ENCODE measurements around the gene CDIP1.

Gene CDIP1

DNA sequence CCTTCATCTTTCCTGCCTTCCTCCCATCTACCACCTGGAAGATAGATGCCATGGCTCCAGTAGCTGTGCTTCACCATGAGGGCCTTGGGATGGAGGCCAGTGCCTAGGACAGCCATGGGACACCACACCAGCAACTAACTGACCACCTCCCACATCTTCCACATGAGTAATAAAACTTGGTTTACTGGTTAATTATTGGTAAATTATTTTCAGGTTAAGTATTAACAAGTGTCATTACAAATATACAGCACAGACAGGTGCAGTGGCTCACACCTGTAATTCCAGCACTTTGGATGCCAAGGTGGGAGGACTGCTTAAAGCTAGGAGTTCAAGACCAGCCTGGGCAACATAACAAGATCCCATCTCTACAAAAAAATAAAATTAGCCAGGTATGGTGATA, 14.0 kb downstream of the CDIP1 start:
- Histone ChIP-seq H3K4me3 (ENCODE audit: low read length) (no peak overlapping the region), H3K27me3 (ENCODE audit: insufficient read depth, low read length) (no peaks in the 10 kb centered on the region), H3K4me1 (ENCODE audit: insufficient read depth, low read length) (peaks cover 24% of the 10 kb centered on the region), H3K36me3 (ENCODE audit: insufficient read depth, low read depth, low read length) (no peaks in the 10 kb centered on the region), H3K9ac (ENCODE audit: low read depth, low read length) (no peak overlapping the region), H3K27ac (ENCODE audit: low read length) (no peak overlapping the region), H3K9me3 (ENCODE audit: insufficient read depth, low read depth, low read length) (no peaks in the 10 kb centered on the region)

GRCh38 chr16:4523686-4524085, 14.9 kb downstream of the CDIP1 start:
- no peak overlapping the region for H3K27ac ChIP-seq (ENCODE audit: low read length)
- H3K9ac ChIP-seq (ENCODE audit: low read depth, low read length): no peak overlapping the region

GRCh38 chr16:4522051-4522581, 16.5 kb downstream of the CDIP1 start:
- Histone ChIP-seq H3K9ac (ENCODE audit: low read depth, low read length) (0 out of 2 replicates have a peak overlapping the region, but pooled peaks have one; percentile 38), H3K4me1 (ENCODE audit: insufficient read depth, low read length) (peaks cover 16% of the 10 kb centered on the region; the same call in 1 of the 2 replicates), H3K9me3 (ENCODE audit: insufficient read depth, low read depth, low read length) (no peaks in the 10 kb centered on the region), H3K27ac (ENCODE audit: low read length) (peak overlapping the region; percentile 22), H3K27me3 (ENCODE audit: insufficient read depth, low read length) (no peaks in the 10 kb centered on the region), H3K4me3 (ENCODE audit: low read length) (no peak overlapping the region), H3K36me3 (ENCODE audit: insufficient read depth, low read depth, low read length) (no peaks in the 10 kb centered on the region)

More at GRCh38 chr16:4523686-4524085, 14.9 kb downstream of the CDIP1 start:
- Histone ChIP-seq H3K27me3 (ENCODE audit: insufficient read depth, low read length) (no peaks in the 10 kb centered on the region), H3K4me1 (ENCODE audit: insufficient read depth, low read length) (peaks cover 16% of the 10 kb centered on the region; the same call in 1 of the 2 replicates), H3K4me3 (ENCODE audit: low read length) (no peak overlapping the region), H3K9me3 (ENCODE audit: insufficient read depth, low read depth, low read length) (no peaks in the 10 kb centered on the region), H3K36me3 (ENCODE audit: insufficient read depth, low read depth, low read length) (no peaks in the 10 kb centered on the region)

- no peak overlapping the region for H3K4me3 ChIP-seq (ENCODE audit: low read length)
- H3K27me3 ChIP-seq (ENCODE audit: insufficient read depth, low read length): no peaks in the 10 kb centered on the region
- H3K36me3 ChIP-seq (ENCODE audit: insufficient read depth, low read depth, low read length): no peaks in the 10 kb centered on the region
- H3K4me1 ChIP-seq (ENCODE audit: insufficient read depth, low read length): peaks cover 16% of the 10 kb centered on the region; the same call in 1 of the 2 replicates
- H3K9me3 ChIP-seq (ENCODE audit: insufficient read depth, low read depth, low read length): no peaks in the 10 kb centered on the region
- no peak overlapping the region; the same call in 1 of the 2 replicates for H3K9ac ChIP-seq (ENCODE audit: low read depth, low read length)
- no peak overlapping the region for H3K27ac ChIP-seq (ENCODE audit: low read length)
These were observed 17.7 kb downstream of the CDIP1 start for GRCh38 chr16:4520913-4521312.

GRCh38 chr16:4519274-4520058, 19.1 kb downstream of the CDIP1 start:
- Histone ChIP-seq H3K4me1 (ENCODE audit: insufficient read depth, low read length) (peaks cover 16% of the 10 kb centered on the region; the same call in 1 of the 2 replicates), H3K4me3 (ENCODE audit: low read length) (no peak overlapping the region), H3K27ac (ENCODE audit: low read length) (no peak overlapping the region), H3K27me3 (ENCODE audit: insufficient read depth, low read length) (no peaks in the 10 kb centered on the region), H3K9ac (ENCODE audit: low read depth, low read length) (no peak overlapping the region), H3K36me3 (ENCODE audit: insufficient read depth, low read depth, low read length) (no peaks in the 10 kb centered on the region), H3K9me3 (ENCODE audit: insufficient read depth, low read depth, low read length) (no peaks in the 10 kb centered on the region)

DNA sequence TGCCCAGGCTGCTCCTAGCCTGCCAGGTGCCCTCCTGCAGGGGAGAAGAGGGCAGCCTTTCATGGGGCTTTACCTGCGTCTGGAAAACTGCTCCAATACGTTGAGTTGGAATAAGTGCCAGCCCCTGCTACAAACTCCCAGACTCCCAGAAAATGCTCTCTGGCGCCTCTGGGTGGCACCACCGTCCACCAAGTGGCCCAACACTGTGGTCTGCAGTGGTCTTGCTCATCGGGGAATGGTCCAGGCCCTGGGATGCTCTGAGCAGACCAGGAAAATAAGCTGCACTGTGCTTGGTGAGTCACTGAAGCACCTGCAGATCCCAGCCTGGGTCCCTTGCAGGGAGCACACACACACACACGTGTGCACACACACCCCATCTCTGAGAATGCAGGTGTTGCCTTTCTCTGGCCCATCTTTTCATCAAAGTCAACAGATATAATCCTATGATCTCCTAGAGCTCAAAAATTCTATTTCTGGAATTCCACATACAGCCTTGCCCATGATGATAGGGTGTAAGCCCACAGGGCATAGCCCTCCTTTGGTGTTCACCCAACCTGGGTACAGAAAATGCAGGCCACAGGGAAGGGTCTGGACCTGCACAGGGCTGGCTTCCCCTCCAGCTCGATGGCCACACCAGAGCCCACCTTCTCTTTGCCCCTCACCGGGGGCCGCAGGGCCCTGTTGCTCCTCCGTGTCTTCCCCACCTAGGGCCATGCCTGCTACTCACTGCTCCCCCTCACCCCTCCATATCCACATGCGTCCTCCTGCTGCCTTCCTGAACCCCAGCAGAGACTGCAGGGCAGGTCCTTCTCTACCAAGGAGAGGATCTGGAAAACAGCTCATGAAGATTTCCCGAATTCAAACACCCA, 20.5 kb downstream of the CDIP1 start:
- Histone ChIP-seq H3K9ac (ENCODE audit: low read depth, low read length) (no peak overlapping the region), H3K27me3 (ENCODE audit: insufficient read depth, low read length) (no peaks in the 10 kb centered on the region), H3K27ac (ENCODE audit: low read length) (no peak overlapping the region)

DNA sequence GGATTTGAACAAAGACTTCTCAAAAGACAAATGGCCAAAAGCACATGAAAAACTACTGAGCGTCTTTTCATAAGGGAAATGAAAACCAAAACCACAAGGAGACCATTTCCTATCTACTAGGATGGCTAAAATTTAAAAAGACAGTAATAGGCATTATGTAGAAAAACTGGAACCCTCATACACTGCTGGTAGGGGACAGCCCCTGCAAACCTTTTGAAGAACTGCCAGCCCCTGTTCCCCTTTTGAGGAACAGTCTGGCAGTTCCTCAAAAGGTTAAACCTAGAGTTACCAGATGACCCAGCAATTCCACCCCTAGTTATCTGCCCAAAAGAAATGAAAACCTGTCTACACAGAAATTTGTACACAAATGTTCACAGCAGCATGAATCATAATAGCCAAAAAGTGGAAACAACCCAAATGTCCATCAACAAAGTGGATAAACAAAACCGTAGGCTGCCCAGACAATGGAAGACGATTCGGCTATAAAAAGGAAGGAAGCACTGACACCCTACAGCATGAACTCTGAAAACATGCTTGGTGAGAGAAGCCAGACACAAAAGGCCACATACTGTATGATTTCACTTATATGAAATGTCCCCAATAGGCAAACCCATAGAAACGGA, 22.9 kb downstream of the CDIP1 start:
- Histone ChIP-seq H3K27ac (ENCODE audit: low read length) (no peak overlapping the region), H3K4me1 (ENCODE audit: insufficient read depth, low read length) (no peaks in the 10 kb centered on the region), H3K9ac (ENCODE audit: low read depth, low read length) (no peak overlapping the region)

More for the DNA sequence above, 20.5 kb downstream of the CDIP1 start:
- no peaks in the 10 kb centered on the region for H3K9me3 ChIP-seq (ENCODE audit: insufficient read depth, low read depth, low read length)
- H3K4me1 ChIP-seq (ENCODE audit: insufficient read depth, low read length): peaks cover 11% of the 10 kb centered on the region; the same call in 1 of the 2 replicates
- H3K4me3 ChIP-seq (ENCODE audit: low read length): no peak overlapping the region
- H3K36me3 ChIP-seq (ENCODE audit: insufficient read depth, low read depth, low read length): peaks cover 11% of the 10 kb centered on the region; the same call in 1 of the 2 replicates

GRCh38 chr16:4514606-4515005, 24.0 kb downstream of the CDIP1 start:
- Histone ChIP-seq H3K9ac (ENCODE audit: low read depth, low read length) (no peak overlapping the region), H3K36me3 (ENCODE audit: insufficient read depth, low read depth, low read length) (peaks cover 38% of the 10 kb centered on the region)

More for the DNA sequence above, 22.9 kb downstream of the CDIP1 start:
- no peaks in the 10 kb centered on the region for H3K9me3 ChIP-seq (ENCODE audit: insufficient read depth, low read depth, low read length)
- peaks cover 28% of the 10 kb centered on the region for H3K36me3 ChIP-seq (ENCODE audit: insufficient read depth, low read depth, low read length)
- H3K4me3 ChIP-seq (ENCODE audit: low read length): no peak overlapping the region
- no peaks in the 10 kb centered on the region for H3K27me3 ChIP-seq (ENCODE audit: insufficient read depth, low read length)

GRCh38 chr16:4513881-4514280, 24.7 kb downstream of the CDIP1 start:
- H3K4me3 ChIP-seq (ENCODE audit: low read length): no peak overlapping the region
- H3K27ac ChIP-seq (ENCODE audit: low read length): no peak overlapping the region
- no peak overlapping the region for H3K9ac ChIP-seq (ENCODE audit: low read depth, low read length)
- H3K9me3 ChIP-seq (ENCODE audit: insufficient read depth, low read depth, low read length): no peaks in the 10 kb centered on the region
- peaks cover 45% of the 10 kb centered on the region for H3K36me3 ChIP-seq (ENCODE audit: insufficient read depth, low read depth, low read length)
- H3K4me1 ChIP-seq (ENCODE audit: insufficient read depth, low read length): no peaks in the 10 kb centered on the region
- H3K27me3 ChIP-seq (ENCODE audit: insufficient read depth, low read length): no peaks in the 10 kb centered on the region

More at GRCh38 chr16:4514606-4515005, 24.0 kb downstream of the CDIP1 start:
- Histone ChIP-seq H3K27ac (ENCODE audit: low read length) (no peak overlapping the region), H3K4me3 (ENCODE audit: low read length) (no peak overlapping the region), H3K9me3 (ENCODE audit: insufficient read depth, low read depth, low read length) (no peaks in the 10 kb centered on the region), H3K4me1 (ENCODE audit: insufficient read depth, low read length) (no peaks in the 10 kb centered on the region), H3K27me3 (ENCODE audit: insufficient read depth, low read length) (no peaks in the 10 kb centered on the region)

GRCh38 chr16:4513086-4513860, 25.3 kb downstream of the CDIP1 start:
- Histone ChIP-seq H3K27ac (ENCODE audit: low read length) (no peak overlapping the region), H3K36me3 (ENCODE audit: insufficient read depth, low read depth, low read length) (peaks cover 51% of the 10 kb centered on the region), H3K27me3 (ENCODE audit: insufficient read depth, low read length) (no peaks in the 10 kb centered on the region)

More at GRCh38 chr16:4513086-4513860, 25.3 kb downstream of the CDIP1 start:
- H3K9me3 ChIP-seq (ENCODE audit: insufficient read depth, low read depth, low read length): no peaks in the 10 kb centered on the region
- H3K4me1 ChIP-seq (ENCODE audit: insufficient read depth, low read length): no peaks in the 10 kb centered on the region
- H3K9ac ChIP-seq (ENCODE audit: low read depth, low read length): no peak overlapping the region
- H3K4me3 ChIP-seq (ENCODE audit: low read length): no peak overlapping the region

All from iPS-20b (cell line).